Activated naive CD4-positive, alpha-beta T cell treated with anti-CD3 and anti-CD28 coated beads, Interleukin-2, amount 50 U/mL, for 24 hours (primary cell): Measurements from ENCODE around the gene SLC12A8.

Experiments used
- H3K27ac Mint-ChIP-seq: one replicate; pipeline ENCODE4 v1.8.0; 2021; ENCODE audit warnings: mild to moderate bottlenecking, mixed read lengths
- H3K27me3 Mint-ChIP-seq: one replicate; pipeline ENCODE4 v1.8.0; 2021; ENCODE audit warnings: mixed read lengths
- H3K36me3 Mint-ChIP-seq: one replicate; pipeline ENCODE4 v1.8.0; 2021; ENCODE audit warnings: mixed read lengths
- H3K4me1 Mint-ChIP-seq: one replicate; pipeline ENCODE4 v1.8.0; 2021; ENCODE audit warnings: mixed read lengths
- H3K4me3 Mint-ChIP-seq: one replicate; pipeline ENCODE4 v1.8.0; 2021; ENCODE audit warnings: mild to moderate bottlenecking, mixed read lengths
- H3K9me3 Mint-ChIP-seq: one replicate; pipeline ENCODE4 v1.8.0; 2021; ENCODE audit warnings: mixed read lengths

SLC12A8 gene

GRCh38 chr3:125212509-125213363 is at the start of gene SLC12A8:
SLC12A8 (minus strand) TSS chr3:125212748; CDS start chr3:125211349, 1,399 bp downstream.
- Mint-ChIP-seq H3K4me1 (peaks cover 14% of the 10 kb centered on the region), H3K27ac (no peak within 1 kb of the TSS), H3K27me3 (peaks cover 27% of the 10 kb centered on the region), H3K36me3 (no peaks in the 10 kb centered on the region), H3K4me3 (peak within 1 kb of the TSS; percentile 70), H3K9me3 (no peaks in the 10 kb centered on the region)

GRCh38 chr3:125262161-125262560 is 49.6 kb upstream of the SLC12A8 start:
- Mint-ChIP-seq H3K27ac (no peak overlapping the region), H3K4me3 (no peak overlapping the region), H3K9me3 (no peaks in the 10 kb centered on the region), H3K4me1 (peaks cover 23% of the 10 kb centered on the region), H3K27me3 (no peaks in the 10 kb centered on the region), H3K36me3 (peaks cover 22% of the 10 kb centered on the region)

- Mint-ChIP-seq H3K4me3 (no peak overlapping the region), H3K36me3 (peaks cover 21% of the 10 kb centered on the region), H3K4me1 (peaks cover 12% of the 10 kb centered on the region), H3K9me3 (no peaks in the 10 kb centered on the region), H3K27ac (no peak overlapping the region), H3K27me3 (no peaks in the 10 kb centered on the region)
Observed at GRCh38 chr3:125261031-125261430, 48.5 kb upstream of the SLC12A8 start.

- Mint-ChIP-seq H3K27ac (no peak overlapping the region), H3K36me3 (peaks cover 23% of the 10 kb centered on the region), H3K4me1 (peaks cover 7% of the 10 kb centered on the region), H3K27me3 (no peaks in the 10 kb centered on the region), H3K9me3 (no peaks in the 10 kb centered on the region), H3K4me3 (no peak overlapping the region)
Observed at GRCh38 chr3:125260158-125260557, 47.6 kb upstream of the SLC12A8 start.

GRCh38 chr3:125257536-125257935 is 45.0 kb upstream of the SLC12A8 start:
- Mint-ChIP-seq H3K4me3 (no peak overlapping the region), H3K27me3 (no peaks in the 10 kb centered on the region), H3K36me3 (peaks cover 28% of the 10 kb centered on the region), H3K9me3 (no peaks in the 10 kb centered on the region), H3K4me1 (peaks cover 5% of the 10 kb centered on the region), H3K27ac (no peak overlapping the region)

GRCh38 chr3:125256675-125257074 is 44.1 kb upstream of the SLC12A8 start:
- no peak overlapping the region for H3K4me3 Mint-ChIP-seq
- peaks cover 28% of the 10 kb centered on the region for H3K36me3 Mint-ChIP-seq
- H3K4me1 Mint-ChIP-seq = peaks cover 5% of the 10 kb centered on the region
- no peaks in the 10 kb centered on the region for H3K9me3 Mint-ChIP-seq
- no peaks in the 10 kb centered on the region for H3K27me3 Mint-ChIP-seq
- H3K27ac Mint-ChIP-seq = no peak overlapping the region

GRCh38 chr3:125250973-125251372 is 38.4 kb upstream of the SLC12A8 start:
- Mint-ChIP-seq H3K4me3 (no peak overlapping the region), H3K36me3 (peaks cover 19% of the 10 kb centered on the region), H3K4me1 (peaks cover 4% of the 10 kb centered on the region), H3K27ac (no peak overlapping the region), H3K9me3 (no peaks in the 10 kb centered on the region), H3K27me3 (no peaks in the 10 kb centered on the region)

- H3K27ac Mint-ChIP-seq = no peak overlapping the region
- H3K9me3 Mint-ChIP-seq = peaks cover 6% of the 10 kb centered on the region
- H3K4me3 Mint-ChIP-seq = no peak overlapping the region
- H3K27me3 Mint-ChIP-seq = no peaks in the 10 kb centered on the region
- H3K4me1 Mint-ChIP-seq = peaks cover 12% of the 10 kb centered on the region
- H3K36me3 Mint-ChIP-seq = peaks cover 27% of the 10 kb centered on the region
Observed at GRCh38 chr3:125246237-125246636, 33.7 kb upstream of the SLC12A8 start.

- peaks cover 6% of the 10 kb centered on the region for H3K9me3 Mint-ChIP-seq
- H3K36me3 Mint-ChIP-seq = peaks cover 26% of the 10 kb centered on the region
- H3K27me3 Mint-ChIP-seq = no peaks in the 10 kb centered on the region
- no peak overlapping the region for H3K4me3 Mint-ChIP-seq
- H3K4me1 Mint-ChIP-seq = peaks cover 9% of the 10 kb centered on the region
- peak overlapping the region; percentile 53 for H3K27ac Mint-ChIP-seq
Observed at GRCh38 chr3:125245521-125245920, 33.0 kb upstream of the SLC12A8 start.

GRCh38 chr3:125240496-125240895 is 27.9 kb upstream of the SLC12A8 start:
- Mint-ChIP-seq H3K4me1 (peaks cover 9% of the 10 kb centered on the region), H3K9me3 (peaks cover 6% of the 10 kb centered on the region), H3K36me3 (peaks cover 26% of the 10 kb centered on the region), H3K4me3 (no peak overlapping the region), H3K27me3 (no peaks in the 10 kb centered on the region), H3K27ac (no peak overlapping the region)

GRCh38 chr3:125239266-125239665 is 26.7 kb upstream of the SLC12A8 start:
- H3K4me1 Mint-ChIP-seq = peaks cover 4% of the 10 kb centered on the region
- no peak overlapping the region for H3K27ac Mint-ChIP-seq
- H3K27me3 Mint-ChIP-seq = no peaks in the 10 kb centered on the region
- peaks cover 4% of the 10 kb centered on the region for H3K9me3 Mint-ChIP-seq
- H3K36me3 Mint-ChIP-seq = peaks cover 17% of the 10 kb centered on the region
- H3K4me3 Mint-ChIP-seq = no peak overlapping the region

- Mint-ChIP-seq H3K4me1 (peaks cover 4% of the 10 kb centered on the region), H3K36me3 (peaks cover 18% of the 10 kb centered on the region), H3K4me3 (no peak overlapping the region)
Observed at GRCh38 chr3:125238759-125239158, 26.2 kb upstream of the SLC12A8 start.

GRCh38 chr3:125236331-125236903 is 23.9 kb upstream of the SLC12A8 start:
- Mint-ChIP-seq H3K27me3 (no peaks in the 10 kb centered on the region), H3K27ac (no peak overlapping the region), H3K4me3 (no peak overlapping the region), H3K9me3 (peaks cover 4% of the 10 kb centered on the region), H3K36me3 (peaks cover 20% of the 10 kb centered on the region), H3K4me1 (peaks cover 19% of the 10 kb centered on the region)

More at GRCh38 chr3:125238759-125239158, 26.2 kb upstream of the SLC12A8 start:
- H3K9me3 Mint-ChIP-seq = peaks cover 4% of the 10 kb centered on the region
- H3K27ac Mint-ChIP-seq = no peak overlapping the region
- no peaks in the 10 kb centered on the region for H3K27me3 Mint-ChIP-seq

GRCh38 chr3:125234831-125235230 is 22.3 kb upstream of the SLC12A8 start:
- Mint-ChIP-seq H3K27me3 (no peaks in the 10 kb centered on the region), H3K27ac (no peak overlapping the region), H3K9me3 (peaks cover 4% of the 10 kb centered on the region), H3K4me1 (peaks cover 16% of the 10 kb centered on the region), H3K4me3 (no peak overlapping the region), H3K36me3 (peaks cover 18% of the 10 kb centered on the region)

- Mint-ChIP-seq H3K27me3 (no peaks in the 10 kb centered on the region), H3K27ac (no peak overlapping the region), H3K36me3 (peaks cover 17% of the 10 kb centered on the region), H3K4me1 (peaks cover 16% of the 10 kb centered on the region), H3K9me3 (peaks cover 4% of the 10 kb centered on the region), H3K4me3 (no peak overlapping the region)
Observed at GRCh38 chr3:125232401-125232800, 19.9 kb upstream of the SLC12A8 start.

GRCh38 chr3:125231895-125232294 is 19.3 kb upstream of the SLC12A8 start:
- Mint-ChIP-seq H3K4me3 (no peak overlapping the region), H3K9me3 (peaks cover 4% of the 10 kb centered on the region), H3K27ac (peak overlapping the region; percentile 62), H3K36me3 (peaks cover 15% of the 10 kb centered on the region), H3K27me3 (no peaks in the 10 kb centered on the region), H3K4me1 (peaks cover 16% of the 10 kb centered on the region)
